GM18517 (cell line): ENCODE data around the gene CARS2.
"Not testable (repeated sequence)": the region's sequence is repeated elsewhere in the genome, so short reads cannot be mapped to it uniquely, and the experiment has no call there.

Source experiments
- ATAC-seq: cut with Tn5 transposase; IDR thresholded peaks from one replicate; pipeline ENCODE4 v1.9.1; 2021; ENCODE audit warnings: mild to moderate bottlenecking, moderate library complexity; ENCODE audit not compliant: unreplicated experiment

The CARS2 gene

GRCh38 chr13:110638814-110639806 is 66.8 kb downstream of the CARS2 start:
- no peak for ATAC-seq

GRCh38 chr13:110638257-110638656 is 67.7 kb downstream of the CARS2 start:
- ATAC-seq = no peak

- ATAC-seq = no peak
These were observed 68.2 kb downstream of the CARS2 start for GRCh38 chr13:110637747-110638146.

GRCh38 chr13:110637275-110637674 is 68.6 kb downstream of the CARS2 start:
- no peak for ATAC-seq

GRCh38 chr13:110636701-110637201 is 69.2 kb downstream of the CARS2 start:
- no peak for ATAC-seq

- no peak for ATAC-seq
These were observed 69.9 kb downstream of the CARS2 start for GRCh38 chr13:110636053-110636475.

GRCh38 chr13:110635405-110636002 is 70.4 kb downstream of the CARS2 start:
- ATAC-seq = no peak

GRCh38 chr13:110634558-110634957 is 71.4 kb downstream of the CARS2 start:
- ATAC-seq = no peak

GRCh38 chr13:110633776-110634175 is 72.1 kb downstream of the CARS2 start:
- no peak for ATAC-seq

GRCh38 chr13:110632255-110632654 is 73.7 kb downstream of the CARS2 start:
- not testable (repeated sequence) for ATAC-seq

- ATAC-seq = no peak
These were observed 75.3 kb downstream of the CARS2 start for GRCh38 chr13:110630566-110631119.

- ATAC-seq = no peak
These were observed 76.2 kb downstream of the CARS2 start for GRCh38 chr13:110629735-110630134.

- no peak for ATAC-seq
These were observed 76.8 kb downstream of the CARS2 start for GRCh38 chr13:110628952-110629701.

GRCh38 chr13:110628477-110628793 is 77.5 kb downstream of the CARS2 start:
- no peak for ATAC-seq

GRCh38 chr13:110627761-110628476 is 78.0 kb downstream of the CARS2 start:
- ATAC-seq = no peak

- ATAC-seq = no peak
These were observed 78.6 kb downstream of the CARS2 start for GRCh38 chr13:110627351-110627750.

- no peak for ATAC-seq
These were observed 79.4 kb downstream of the CARS2 start for GRCh38 chr13:110626521-110626920.

GRCh38 chr13:110625771-110626321 is 80.1 kb downstream of the CARS2 start:
- no peak for ATAC-seq

- ATAC-seq = no peak
These were observed 80.9 kb downstream of the CARS2 start for GRCh38 chr13:110624766-110625756.
